Left ventricle myocardium inferior (tissue), 1 donor: ENCODE results near the gene ASIC4. TPM values are rescaled to one million over a fixed set of nuclear protein-coding genes. Genes with fewer than 3 reads are reported as not detected.

Experiments
- DNase-seq: peaks from one replicate; pipeline ENCODE4 v3.0.0-alpha.2; 2020
- H3K27ac ChIP-seq: fragments of 200-600 bp; replicated peaks from 2 replicates; pipeline ENCODE4 v1.8.0; 2021
- H3K27me3 ChIP-seq: fragments of 200-600 bp; 2 replicates; pipeline ENCODE4 v1.8.0; 2021; ENCODE audit warnings: low read depth
- H3K36me3 ChIP-seq: fragments of 200-600 bp; 2 replicates; pipeline ENCODE4 v1.8.0; 2021
- H3K4me1 ChIP-seq: fragments of 200-600 bp; 2 replicates; pipeline ENCODE4 v1.8.0; 2021
- H3K4me3 ChIP-seq: fragments of 200-600 bp; 2 replicates; pipeline ENCODE4 v1.8.0; 2021; ENCODE audit warnings: mild to moderate bottlenecking, moderate library complexity
- H3K9me3 ChIP-seq: fragments of 200-600 bp; replicated peaks from 2 replicates; pipeline ENCODE4 v1.8.0; 2021
- intact Hi-C: fragments of 100-400 bp; cut with micrococcal nuclease; formaldehyde crosslinking; loops from one replicate; pipeline ENCODE4 v1.11.0; 2022
- total RNA-seq: library from RNA; stranded (reverse); fragmentation: NEBNext Ultra II Directional; extraction: Animal tissue kit (Norgen Biotek cat#: 25700); gene quantifications from one replicate; pipeline ENCODE4 v1.2.1, GENCODE V29; 2021
- TF ChIP-seq, protein P1 (sequence below): fragments of 200-600 bp; IDR thresholded peaks from 2 replicates; pipeline ENCODE4 v1.8.0; 2021; ENCODE audit warnings: antibody characterized with exemption, mild to moderate bottlenecking, borderline replicate concordance
- donor health status: DM: no; HTN: yes; CAD: no; lungs with severe emphysema.

ASIC4 gene
- total RNA-seq, 1 donor from 2014 or later, result not detected

DNA sequence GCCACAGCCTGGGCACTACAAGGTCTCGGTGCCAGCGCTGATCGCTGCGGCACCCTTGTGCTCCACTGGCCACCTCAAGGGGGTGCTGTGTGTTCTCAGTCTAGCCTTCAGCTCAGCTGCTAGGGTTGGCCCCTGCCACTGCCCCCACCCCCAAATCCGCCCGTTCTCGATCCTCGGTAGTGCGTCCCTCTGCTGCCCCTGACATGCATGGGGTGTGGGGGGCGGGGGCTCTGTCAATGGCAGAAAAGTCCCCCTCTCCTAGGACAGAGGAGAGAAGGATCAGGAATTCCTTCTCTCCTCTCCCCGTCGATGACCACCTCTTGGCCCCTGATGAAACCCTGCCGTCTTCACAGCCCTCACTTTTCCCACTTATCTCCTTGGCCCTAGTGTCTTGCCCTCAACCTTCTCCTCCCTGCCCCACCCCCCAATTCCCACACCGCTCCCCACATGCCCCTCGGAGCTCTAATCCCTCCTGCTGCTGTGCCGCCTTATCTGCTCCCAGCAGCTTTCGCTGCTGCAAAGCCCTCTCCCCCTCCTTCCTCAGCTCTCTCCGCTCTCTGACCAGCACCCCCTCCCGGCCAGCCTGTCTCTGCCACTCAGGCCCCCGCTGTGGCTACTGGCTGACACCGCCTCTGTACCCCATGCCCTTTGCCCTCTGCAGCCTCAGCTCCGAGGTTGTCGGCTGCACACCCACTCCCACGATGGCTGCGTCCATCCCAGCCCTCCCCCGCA is 4.3 kb upstream of the ASIC4 start:
- TF ChIP-seq, protein P1, sequence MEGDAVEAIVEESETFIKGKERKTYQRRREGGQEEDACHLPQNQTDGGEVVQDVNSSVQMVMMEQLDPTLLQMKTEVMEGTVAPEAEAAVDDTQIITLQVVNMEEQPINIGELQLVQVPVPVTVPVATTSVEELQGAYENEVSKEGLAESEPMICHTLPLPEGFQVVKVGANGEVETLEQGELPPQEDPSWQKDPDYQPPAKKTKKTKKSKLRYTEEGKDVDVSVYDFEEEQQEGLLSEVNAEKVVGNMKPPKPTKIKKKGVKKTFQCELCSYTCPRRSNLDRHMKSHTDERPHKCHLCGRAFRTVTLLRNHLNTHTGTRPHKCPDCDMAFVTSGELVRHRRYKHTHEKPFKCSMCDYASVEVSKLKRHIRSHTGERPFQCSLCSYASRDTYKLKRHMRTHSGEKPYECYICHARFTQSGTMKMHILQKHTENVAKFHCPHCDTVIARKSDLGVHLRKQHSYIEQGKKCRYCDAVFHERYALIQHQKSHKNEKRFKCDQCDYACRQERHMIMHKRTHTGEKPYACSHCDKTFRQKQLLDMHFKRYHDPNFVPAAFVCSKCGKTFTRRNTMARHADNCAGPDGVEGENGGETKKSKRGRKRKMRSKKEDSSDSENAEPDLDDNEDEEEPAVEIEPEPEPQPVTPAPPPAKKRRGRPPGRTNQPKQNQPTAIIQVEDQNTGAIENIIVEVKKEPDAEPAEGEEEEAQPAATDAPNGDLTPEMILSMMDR, result peak; percentile 72
- DNase-seq, result peak; percentile 51
- Histone ChIP-seq H3K9me3 (no peaks in the 10 kb centered on the region), H3K4me1 (peaks cover 51% of the 10 kb centered on the region), H3K27me3 (peaks cover 58% of the 10 kb centered on the region), H3K27ac (no peak overlapping the region), H3K4me3 (peak overlapping the region; percentile 55), H3K36me3 (peaks cover 19% of the 10 kb centered on the region)
- intact Hi-C loops, result no loop called here

DNA sequence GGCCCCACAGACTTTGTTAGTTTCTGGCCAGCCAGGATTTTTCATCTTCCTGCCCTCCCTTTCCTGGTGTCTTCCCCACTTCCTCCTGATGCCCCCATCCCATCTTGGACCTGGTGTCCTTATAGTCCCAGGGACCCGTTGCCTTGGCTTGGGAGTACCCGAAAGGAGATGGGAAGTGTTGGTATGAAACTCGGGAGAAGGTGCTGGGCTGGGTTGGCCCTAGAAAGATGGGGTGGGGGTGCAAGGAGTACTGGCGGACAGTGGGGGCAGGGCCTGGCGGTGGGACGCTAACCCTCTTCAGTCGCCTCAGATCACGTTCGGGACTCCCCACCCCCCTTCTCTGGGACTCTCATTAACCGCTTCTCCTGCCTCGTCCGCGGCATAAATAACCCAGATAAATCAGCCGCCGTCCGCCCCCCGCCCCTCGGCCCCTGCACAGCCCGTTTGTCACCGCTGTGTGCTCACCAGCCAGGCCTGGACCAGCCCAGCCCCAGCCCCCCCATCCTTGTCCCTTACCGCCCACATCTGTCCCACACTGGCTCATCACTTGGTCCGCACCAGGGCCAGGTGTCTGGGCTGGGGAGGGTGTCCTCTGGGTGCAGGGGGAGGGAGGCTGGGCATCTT is 3.7 kb upstream of the ASIC4 start:
- no peaks in the 10 kb centered on the region for H3K9me3 ChIP-seq
- no peak overlapping the region for H3K27ac ChIP-seq
- intact Hi-C loops, result no loop called here
- peaks cover 51% of the 10 kb centered on the region for H3K4me1 ChIP-seq
- peaks cover 12% of the 10 kb centered on the region for H3K36me3 ChIP-seq
- peak overlapping the region; percentile 55 for H3K4me3 ChIP-seq
- TF ChIP-seq, protein P1, result no peak
- DNase-seq, result no peak
- peaks cover 65% of the 10 kb centered on the region for H3K27me3 ChIP-seq

DNA sequence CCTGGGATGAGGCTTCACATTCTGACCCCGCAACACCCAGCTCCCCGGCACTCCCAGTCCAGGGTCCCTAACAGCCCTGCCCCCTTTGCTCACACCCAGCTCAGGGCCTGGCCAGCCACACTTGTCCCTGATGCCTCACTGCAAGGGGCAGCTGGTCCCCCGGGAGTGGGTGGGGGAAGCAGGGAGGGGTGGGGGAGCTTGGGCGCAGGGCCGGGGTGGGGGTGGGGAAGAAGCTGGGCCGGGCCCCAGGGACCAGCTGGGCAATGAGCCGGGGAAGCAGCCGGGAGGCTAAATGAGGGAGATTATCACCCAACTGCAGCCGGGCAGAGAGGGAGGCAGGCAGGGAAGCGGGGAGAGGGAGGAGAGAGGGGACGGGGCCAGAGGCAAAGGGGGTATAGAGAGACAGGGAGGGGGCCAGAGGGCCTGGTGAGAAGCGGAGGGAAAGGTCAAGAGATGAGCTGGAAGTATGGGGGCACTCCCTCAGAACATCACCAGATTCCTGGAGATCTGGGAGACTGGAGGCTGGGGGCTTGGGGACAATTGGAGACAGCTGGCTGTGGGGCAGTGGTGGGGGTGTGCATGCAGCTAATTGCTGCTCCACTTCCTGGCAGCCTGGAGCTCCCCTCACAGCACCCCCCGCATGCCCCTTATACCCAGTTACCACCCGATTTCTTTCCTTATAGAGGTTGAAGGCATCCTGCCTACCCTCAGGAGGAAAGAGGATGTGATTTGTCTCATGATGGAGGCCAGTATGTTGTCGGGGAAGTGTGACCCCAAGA is 2.5 kb upstream of the ASIC4 start:
- H3K27me3 ChIP-seq, result peaks cover 76% of the 10 kb centered on the region
- intact Hi-C loops, result no loop called here
- no peak for DNase-seq
- TF ChIP-seq, protein P1, result no peak
- no peaks in the 10 kb centered on the region for H3K9me3 ChIP-seq
- H3K36me3 ChIP-seq, result peaks cover under 1% of the 10 kb centered on the region
- peaks cover 51% of the 10 kb centered on the region for H3K4me1 ChIP-seq
- H3K27ac ChIP-seq, result no peak overlapping the region
- no peak overlapping the region for H3K4me3 ChIP-seq

DNA sequence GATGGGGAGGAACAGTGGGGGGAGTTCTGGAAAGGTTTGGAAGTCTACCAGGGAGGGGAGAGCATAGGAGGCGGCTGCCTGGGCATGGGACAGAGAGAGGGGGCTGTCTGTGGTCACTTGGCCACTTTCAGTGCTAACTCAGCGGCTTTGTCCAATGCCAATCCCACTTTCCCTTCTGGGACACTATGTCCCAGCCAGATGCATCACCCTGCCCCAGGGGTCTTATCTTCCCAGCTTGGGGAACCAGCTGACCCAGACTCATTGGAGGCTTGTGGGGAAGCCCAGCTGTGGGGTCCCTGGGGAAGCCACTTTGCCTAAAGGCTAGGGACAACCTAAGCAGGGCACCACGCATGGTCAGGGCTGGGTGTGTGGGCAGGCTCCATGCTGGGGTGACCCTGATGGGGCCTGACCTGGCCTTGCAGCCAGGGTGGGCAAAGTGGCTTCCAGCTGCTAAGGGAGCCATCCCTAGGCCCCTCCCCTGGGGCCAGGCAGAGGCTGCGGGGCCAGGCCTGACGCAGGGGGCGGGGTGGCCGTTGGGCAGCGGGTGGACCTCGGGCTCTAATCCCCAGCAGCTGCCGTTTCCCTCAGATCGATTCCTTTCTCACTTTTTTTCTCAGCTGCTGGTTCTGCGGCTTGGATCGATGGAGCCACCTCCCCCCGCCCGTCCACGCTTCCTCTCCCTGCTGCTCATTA is 1.6 kb upstream of the ASIC4 start:
- no peak overlapping the region for H3K4me3 ChIP-seq
- no peak for DNase-seq
- TF ChIP-seq, protein P1, result no peak
- no peaks in the 10 kb centered on the region for H3K9me3 ChIP-seq
- no peak overlapping the region for H3K27ac ChIP-seq
- intact Hi-C loops, result no loop called here
- H3K27me3 ChIP-seq, result peaks cover 85% of the 10 kb centered on the region
- peaks cover 42% of the 10 kb centered on the region for H3K4me1 ChIP-seq
- H3K36me3 ChIP-seq, result no peaks in the 10 kb centered on the region

DNA sequence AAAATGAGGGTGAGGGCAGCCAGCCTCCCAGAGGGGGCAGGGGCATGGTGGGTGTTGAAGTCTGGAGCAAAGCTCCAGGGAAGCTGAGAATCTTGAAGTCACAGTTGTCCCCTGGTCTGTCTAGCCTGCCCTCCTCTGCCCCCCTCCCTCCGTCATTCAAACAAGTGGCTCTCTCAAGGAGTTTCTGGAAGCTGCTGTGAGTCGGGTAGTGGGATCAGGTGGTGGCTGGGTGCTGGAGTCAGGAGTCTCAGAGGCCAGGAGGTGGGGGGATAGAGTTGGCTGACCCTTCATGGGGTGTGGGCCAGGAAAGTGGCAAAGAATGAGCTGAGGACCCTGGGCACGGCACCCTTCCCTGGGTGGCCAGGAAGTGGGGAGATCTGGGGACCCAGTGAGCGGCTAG is 495 bp upstream of the ASIC4 start:
- peaks cover 96% of the 10 kb centered on the region for H3K27me3 ChIP-seq
- H3K9me3 ChIP-seq, result no peaks in the 10 kb centered on the region
- no peaks in the 10 kb centered on the region for H3K36me3 ChIP-seq
- intact Hi-C loops, result no loop called here
- TF ChIP-seq, protein P1, result no peak
- H3K4me1 ChIP-seq, result peaks cover 31% of the 10 kb centered on the region
- H3K27ac ChIP-seq, result no peak overlapping the region
- no peak for DNase-seq
- peak overlapping the region; percentile 43 for H3K4me3 ChIP-seq
